ENCODE results near the gene APOO.

APOO gene

GRCh38 chrX:23907498-23908218, at the start of gene APOO, which contains the start of gene CXorf58:
APOO (minus strand) TSS chrX:23907938; CDS start chrX:23907702, 236 bp downstream.
CXorf58 (plus strand) TSS chrX:23908006; CDS start chrX:23910303, 2,297 bp downstream.
- peak; percentile 93 for DNase-seq (ENCODE audit: low spot score)

GRCh38 chrX:23954396-23954795, 46.7 kb upstream of the APOO start:
- DNase-seq (ENCODE audit: low spot score) = no peak

GRCh38 chrX:23953908-23954269, 46.2 kb upstream of the APOO start:
- DNase-seq (ENCODE audit: low spot score) = peak; percentile 12

- peak; percentile 12 for DNase-seq (ENCODE audit: low spot score)
These were observed 45.5 kb upstream of the APOO start for GRCh38 chrX:23952984-23953907.

GRCh38 chrX:23952391-23952790, 44.7 kb upstream of the APOO start:
- no peak for DNase-seq (ENCODE audit: low spot score)

- no peak for DNase-seq (ENCODE audit: low spot score)
These were observed 37.5 kb upstream of the APOO start for GRCh38 chrX:23945206-23945605.

GRCh38 chrX:23944234-23944633, 36.5 kb upstream of the APOO start:
- no peak for DNase-seq (ENCODE audit: low spot score)

GRCh38 chrX:23939203-23939602, 31.5 kb upstream of the APOO start:
- DNase-seq (ENCODE audit: low spot score) = peak; percentile 52

- DNase-seq (ENCODE audit: low spot score) = peak; percentile 84
These were observed 31.0 kb upstream of the APOO start for GRCh38 chrX:23938690-23939089.

- no peak for DNase-seq (ENCODE audit: low spot score)
These were observed 29.4 kb upstream of the APOO start for GRCh38 chrX:23937100-23937499.

- DNase-seq (ENCODE audit: low spot score) = no peak
These were observed 28.4 kb upstream of the APOO start for GRCh38 chrX:23936180-23936579.

- no peak for DNase-seq (ENCODE audit: low spot score)
These were observed 27.4 kb upstream of the APOO start for GRCh38 chrX:23935106-23935505.

GRCh38 chrX:23932046-23932445, 24.3 kb upstream of the APOO start:
- no peak for DNase-seq (ENCODE audit: low spot score)

GRCh38 chrX:23930894-23931604, 23.3 kb upstream of the APOO start:
- DNase-seq (ENCODE audit: low spot score) = no peak

- DNase-seq (ENCODE audit: low spot score) = no peak
These were observed 18.3 kb upstream of the APOO start for GRCh38 chrX:23926015-23926414.

- DNase-seq (ENCODE audit: low spot score) = no peak
These were observed 12.1 kb upstream of the APOO start for GRCh38 chrX:23919706-23920320.

GRCh38 chrX:23919148-23919547, 11.4 kb upstream of the APOO start:
- no peak for DNase-seq (ENCODE audit: low spot score)

GRCh38 chrX:23911126-23911835, 3.5 kb upstream of the APOO start:
- no peak for DNase-seq (ENCODE audit: low spot score)

GRCh38 chrX:23908219-23909004, 674 bp upstream of the APOO start:
- DNase-seq (ENCODE audit: low spot score) = no peak

GRCh38 chrX:23907111-23907497, 634 bp downstream of the APOO start:
- no peak for DNase-seq (ENCODE audit: low spot score)

GRCh38 chrX:23904096-23904495, 3.6 kb downstream of the APOO start:
- no peak for DNase-seq (ENCODE audit: low spot score)
